Natural killer cell (primary cell): ENCODE results near the gene LMOD2. TPM values are rescaled to one million over a fixed set of nuclear protein-coding genes. Genes with fewer than 3 reads are reported as not detected.

Experiments used
- ATAC-seq, 3 donors: fragments of 150-1000 bp in 2 of 3; fragments of 200-7000 bp in 1 of 3; cut with Tn5 transposase; 1 replicate in 1 of 3; 2 replicates in 2 of 3; pipeline ENCODE4 v1.10.0; 2021; ENCODE audit warnings: mild to moderate bottlenecking in 2 of 3, moderate library complexity in 2 of 3
- DNase-seq, 2 donors: peaks; one replicate each; pipeline versions ENCODE4 v3.0.0 to v3.0.0-alpha.2; 2013 to 2021; ENCODE audit warnings: mixed read lengths in 1 of 2
- H3K27ac ChIP-seq: one replicate; pipeline ENCODE4 v1.5.1; 2013; ENCODE audit warnings: mild to moderate bottlenecking, low read length
- H3K27me3 ChIP-seq: one replicate; pipeline ENCODE4 v1.6.1; 2013; ENCODE audit warnings: low read length; ENCODE audit not compliant: control insufficient read depth, insufficient read depth
- H3K36me3 ChIP-seq: one replicate; pipeline ENCODE4 v1.6.1; 2013; ENCODE audit warnings: low read length; ENCODE audit not compliant: control insufficient read depth, insufficient read depth
- H3K4me1 ChIP-seq: one replicate; pipeline ENCODE4 v1.6.1; 2013; ENCODE audit warnings: low read length; ENCODE audit not compliant: control insufficient read depth, insufficient read depth
- H3K4me3 ChIP-seq: one replicate; pipeline ENCODE4 v1.5.1; 2013; ENCODE audit warnings: low read length
- H3K9me3 ChIP-seq: one replicate; pipeline ENCODE4 v1.6.1; 2013; ENCODE audit warnings: low read length; ENCODE audit not compliant: control insufficient read depth, insufficient read depth
- H3K27ac Mint-ChIP-seq, 2 donors: one replicate each; pipeline ENCODE4 v1.8.0; 2022; ENCODE audit warnings: mild to moderate bottlenecking in 2 of 2, mixed read lengths in 2 of 2, moderate library complexity in 1 of 2
- H3K27me3 Mint-ChIP-seq, 2 donors: one replicate each; pipeline ENCODE4 v1.8.0; 2022; ENCODE audit warnings: low read depth in 2 of 2, mixed read lengths in 2 of 2
- H3K36me3 Mint-ChIP-seq: one replicate; pipeline ENCODE4 v1.8.0; 2022; ENCODE audit warnings: mixed read lengths
- H3K4me1 Mint-ChIP-seq, 2 donors: one replicate each; pipeline ENCODE4 v1.8.0; 2022; ENCODE audit warnings: mixed read lengths in 2 of 2
- H3K4me3 Mint-ChIP-seq: one replicate; pipeline ENCODE4 v1.8.0; 2022; ENCODE audit warnings: mild to moderate bottlenecking, moderate library complexity, mixed read lengths
- H3K9me3 Mint-ChIP-seq, 2 donors: one replicate each; pipeline ENCODE4 v1.8.0; 2022; ENCODE audit warnings: mixed read lengths in 2 of 2
- CTCF ChIP-seq: fragments of 200-600 bp; IDR thresholded peaks from one replicate; pipeline ENCODE4 v1.8.0; 2022; ENCODE audit warnings: antibody characterized with exemption
- WGBS: methylation state at CpG from one replicate; pipeline ENCODE4 v1.1.7; 2013; ENCODE audit warnings: missing lambda C conversion rate; ENCODE audit not compliant: insufficient coverage; 5-methylcytosine and 5-hydroxymethylcytosine counted together
- intact Hi-C: fragments of 100-400 bp; cut with micrococcal nuclease; formaldehyde crosslinking; loops from one replicate; pipeline ENCODE4 v1.14.2; 2022
- total RNA-seq, 4 donors: library from RNA; stranded (reverse); fragments of 120-200 nt in 1 of 4; gene quantifications; one replicate each; pipeline versions ENCODE4 v1.2.3 to v1.2.4, GENCODE V29; 2013 to 2022

The LMOD2 gene
- total RNA-seq, 3 donors from 2014 or later (not counting 1 experiment from before 2014, with no cell fraction given), result not detected

GRCh38 chr7:123637203-123637602, 18.5 kb upstream of the LMOD2 start:
- DNase-seq (no peak), ATAC-seq (no peak)
- Histone ChIP-seq H3K4me3 (no peak overlapping the region), H3K4me1 (no peaks in the 10 kb centered on the region), H3K36me3 (no peaks in the 10 kb centered on the region), H3K9me3 (no peaks in the 10 kb centered on the region), H3K27ac (no peak overlapping the region), H3K27me3 (peaks cover 2% of the 10 kb centered on the region)
- 76% methylated on average over 3 of the region's 3 CpGs for WGBS
- Mint-ChIP-seq H3K4me3 (no peak overlapping the region), H3K9me3 (no peaks in the 10 kb centered on the region), H3K4me1 (no peaks in the 10 kb centered on the region), H3K27me3 (peaks cover 14 to 24% of the 10 kb centered on the region in 2 donors), H3K36me3 (no peaks in the 10 kb centered on the region), H3K27ac (no peak overlapping the region)
- intact Hi-C loops, result no loop called here
- no peak for TF ChIP-seq CTCF

- H3K27me3 Mint-ChIP-seq, result peaks cover 14 to 31% of the 10 kb centered on the region in 2 donors
- Histone ChIP-seq H3K9me3 (no peaks in the 10 kb centered on the region), H3K36me3 (no peaks in the 10 kb centered on the region), H3K27ac (no peak overlapping the region), H3K27me3 (peaks cover 2% of the 10 kb centered on the region), H3K4me3 (no peak overlapping the region), H3K4me1 (no peaks in the 10 kb centered on the region)
- WGBS, result 91% methylated on average over 2 of the region's 2 CpGs
- TF ChIP-seq CTCF, result no peak
- no peak for DNase-seq
- intact Hi-C loops, result no loop called here
- H3K9me3 Mint-ChIP-seq, result no peaks in the 10 kb centered on the region
- H3K4me1 Mint-ChIP-seq, result no peaks in the 10 kb centered on the region
- no peak overlapping the region for H3K4me3 Mint-ChIP-seq
- no peaks in the 10 kb centered on the region for H3K36me3 Mint-ChIP-seq
- H3K27ac Mint-ChIP-seq, result no peak overlapping the region
- no peak for ATAC-seq
Measured at GRCh38 chr7:123637878-123638277, 17.8 kb upstream of the LMOD2 start.

GRCh38 chr7:123639631-123640030, 16.0 kb upstream of the LMOD2 start:
- DNase-seq (no peak), ATAC-seq (no peak)
- no peaks in the 10 kb centered on the region for H3K9me3 ChIP-seq
- H3K4me1 ChIP-seq, result no peaks in the 10 kb centered on the region
- no peak for TF ChIP-seq CTCF
- no peak overlapping the region for H3K27ac Mint-ChIP-seq
- H3K27ac ChIP-seq, result no peak overlapping the region
- no peaks in the 10 kb centered on the region for H3K4me1 Mint-ChIP-seq
- H3K4me3 ChIP-seq, result no peak overlapping the region
- no peaks in the 10 kb centered on the region for H3K36me3 ChIP-seq
- 68% methylated on average over 2 of the region's 2 CpGs for WGBS
- intact Hi-C loops, result no loop called here
- H3K36me3 Mint-ChIP-seq, result no peaks in the 10 kb centered on the region
- H3K9me3 Mint-ChIP-seq, result no peaks in the 10 kb centered on the region
- no peak overlapping the region for H3K4me3 Mint-ChIP-seq
- H3K27me3 Mint-ChIP-seq, result peaks cover 18 to 48% of the 10 kb centered on the region in 2 donors
- peaks cover 2% of the 10 kb centered on the region for H3K27me3 ChIP-seq

- H3K4me1 Mint-ChIP-seq, result no peaks in the 10 kb centered on the region
- no peaks in the 10 kb centered on the region for H3K4me1 ChIP-seq
Measured at GRCh38 chr7:123640583-123640982, 15.1 kb upstream of the LMOD2 start.

More at GRCh38 chr7:123640583-123640982, 15.1 kb upstream of the LMOD2 start:
- Mint-ChIP-seq H3K4me3 (no peak overlapping the region), H3K27ac (no peak overlapping the region), H3K36me3 (no peaks in the 10 kb centered on the region), H3K9me3 (no peaks in the 10 kb centered on the region), H3K27me3 (peaks cover 22 to 55% of the 10 kb centered on the region in 2 donors)
- no peak for ATAC-seq
- Histone ChIP-seq H3K36me3 (no peaks in the 10 kb centered on the region), H3K27me3 (peaks cover 2% of the 10 kb centered on the region), H3K9me3 (no peaks in the 10 kb centered on the region), H3K27ac (no peak overlapping the region), H3K4me3 (no peak overlapping the region)
- no peak for DNase-seq
- intact Hi-C loops, result no loop called here
- TF ChIP-seq CTCF, result no peak
